K562 (cell line): ENCODE measurements around the gene ADRA2A. TPM values are rescaled to one million over a fixed set of nuclear protein-coding genes. Genes with fewer than 3 reads are reported as not detected.

Experiments
- ATAC-seq: fragments of 200-7000 bp; cut with Tn5 transposase; 3 replicates; pipeline ENCODE4 v1.9.1; 2020; ENCODE audit warnings: moderate library complexity
- BruUV-seq: library from RNA; stranded (reverse); fragments of 400-500 nt; replicated peaks from 2 replicates; lab custom pipeline; 2021; lab: Mats Ljungman, UMichigan
- CTCF ChIA-PET: fragments of 300-600 bp; formaldehyde crosslinking; extraction: SDS; loops from one replicate; lab custom pipeline; 2021; ENCODE audit warnings: low intra/inter-chr PET ratio; lab: Yijun Ruan, JAX
- POLR2A ChIA-PET: fragments of 300-600, 350-650 bp; sonication (Branson Sonifier 250); formaldehyde crosslinking; extraction: SDS; loops from one replicate; lab custom pipeline; 2021; ENCODE audit warnings: antibody characterized with exemption, inconsistent platforms; lab: Yijun Ruan, JAX
- DNase-seq, 4 experiments: peaks; one replicate each; pipeline versions ENCODE4 v3.0.0 to v3.0.0-alpha.2; 2011 to 2018; ENCODE audit warnings: low spot score in 3 of 4, mixed read lengths in 3 of 4; ENCODE audit errors: extremely low read depth in 1 of 4
- FAIRE-seq: peaks from 2 replicates; lab custom pipeline; 2011; peaks lifted over from hg19 to GRCh38; lab: Jason Lieb, UNC
- H2AFZ ChIP-seq: 2 replicates; pipeline ENCODE4 v1.6.0; 2011; ENCODE audit warnings: low read depth, low read length, control low read depth, inconsistent platforms
- H3K27ac ChIP-seq: fragments of 200-600 bp; 3 replicates; pipeline ENCODE4 v1.8.0; 2011; ENCODE audit warnings: low read depth, mild to moderate bottlenecking, control low read depth, inconsistent platforms, low read length, moderate library complexity, mixed read lengths; ENCODE audit errors: extremely low read depth
- H3K27me3 ChIP-seq, 2 experiments: fragments of 300-600 bp in 1 of 2; 2 replicates in 1 of 2; 3 replicates in 1 of 2; pipeline versions ENCODE4 v1.6.0 to v1.8.0; 2011; ENCODE audit warnings: inconsistent platforms in 2 of 2, low read length in 2 of 2, mild to moderate bottlenecking in 1 of 2, mixed read lengths in 1 of 2, moderate library complexity in 1 of 2; ENCODE audit not compliant: control insufficient read depth in 2 of 2, insufficient read depth in 2 of 2
- H3K36me3 ChIP-seq: fragments of 300-600 bp; 3 replicates; pipeline ENCODE4 v1.8.0; 2011; ENCODE audit warnings: mild to moderate bottlenecking, low read length, inconsistent platforms; ENCODE audit not compliant: control insufficient read depth, insufficient read depth
- H3K4me1 ChIP-seq, 2 experiments: fragments of 200-600 bp in 1 of 2; replicated peaks in 1 of 2; 2 replicates in 1 of 2; 3 replicates in 1 of 2; pipeline versions ENCODE4 v1.5.1 to v1.8.0; 2011; ENCODE audit warnings: inconsistent platforms in 2 of 2, low read length in 2 of 2, mild to moderate bottlenecking in 1 of 2, mixed read lengths in 1 of 2, moderate library complexity in 1 of 2; ENCODE audit not compliant: control insufficient read depth in 2 of 2, insufficient read depth in 2 of 2
- H3K4me2 ChIP-seq: 2 replicates; pipeline ENCODE4 v1.6.1; 2011; ENCODE audit warnings: low read length, control low read depth, inconsistent platforms, mixed read lengths; ENCODE audit not compliant: insufficient read depth
- H3K4me3 ChIP-seq: fragments of 200-600 bp; sonication (generic), shearing (Covaris generic); 2 replicates; pipeline ENCODE4 v1.5.1; 2016; ENCODE audit warnings: control low read depth, inconsistent platforms
- H3K79me2 ChIP-seq: fragments of 200-600 bp; 3 replicates; pipeline ENCODE4 v1.8.0; 2011; ENCODE audit warnings: low read length, inconsistent platforms; ENCODE audit not compliant: control insufficient read depth, insufficient read depth
- H3K9ac ChIP-seq, 2 experiments: 2 replicates each; pipeline versions ENCODE4 v1.6.0 to v1.6.1; 2011; ENCODE audit warnings: low read depth in 2 of 2, low read length in 2 of 2, control low read depth in 1 of 2, inconsistent platforms in 1 of 2, mild to moderate bottlenecking in 1 of 2, mixed read lengths in 1 of 2; ENCODE audit not compliant: insufficient read depth in 1 of 2
- H3K9me1 ChIP-seq: one replicate; pipeline ENCODE4 v1.6.0; 2011; ENCODE audit warnings: inconsistent platforms, mild to moderate bottlenecking, low read length, moderate library complexity; ENCODE audit not compliant: control insufficient read depth, insufficient read depth
- H3K9me3 ChIP-seq: replicated peaks from 2 replicates; pipeline ENCODE4 v1.5.1; 2011; ENCODE audit warnings: low read depth, low read length, inconsistent platforms; ENCODE audit not compliant: control insufficient read depth, insufficient read depth
- H4K20me1 ChIP-seq: replicated peaks from 2 replicates; pipeline ENCODE4 v1.6.1; 2011; ENCODE audit warnings: low read length, inconsistent platforms, mixed read lengths; ENCODE audit not compliant: control insufficient read depth, insufficient read depth
- ATF3 ChIP-seq, 2 experiments: fragments of 450-650 bp in 1 of 2; sonication (generic) in 1 of 2; formaldehyde crosslinking in 1 of 2; IDR thresholded peaks in 1 of 2; conservative IDR thresholded peaks in 1 of 2; 2 replicates each; pipeline versions ENCODE4 v1.6.1 to v1.8.1; 2016 to 2023; ENCODE audit warnings: mild to moderate bottlenecking in 2 of 2, moderate library complexity in 2 of 2, inconsistent platforms in 1 of 2, missing genetic modification reagents in 1 of 2
- CHAMP1 ChIP-seq: fragments of 450-650 bp; IDR thresholded peaks from 2 replicates; pipeline ENCODE4 v1.6.1; 2016; ENCODE audit warnings: mild to moderate bottlenecking
- CHD4 ChIP-seq: fragments of 200-600 bp; sonication (generic); IDR thresholded peaks from 3 replicates; pipeline ENCODE4 v1.6.1; 2012; ENCODE audit warnings: low read depth, mild to moderate bottlenecking, mixed read lengths, low read length, inconsistent platforms; ENCODE audit not compliant: insufficient read depth, insufficient replicate concordance, poor library complexity, severe bottlenecking
- EHMT2 ChIP-seq: fragments of 450-650 bp; IDR thresholded peaks from 2 replicates; pipeline ENCODE4 v1.6.1; 2018; ENCODE audit warnings: antibody characterized with exemption
- ESRRB ChIP-seq: fragments of 250-450 bp; sonication (Bioruptor Pico); IDR thresholded peaks from 2 replicates; pipeline ENCODE4 v1.5.0; 2020; ENCODE audit warnings: mild to moderate bottlenecking, moderate library complexity, borderline replicate concordance
- HDAC1 ChIP-seq, 2 experiments: fragments of 450-650 bp; IDR thresholded peaks; 2 replicates each; pipeline ENCODE4 v1.6.1; 2016 to 2017; ENCODE audit warnings: inconsistent platforms in 1 of 2, mild to moderate bottlenecking in 1 of 2, moderate library complexity in 1 of 2
- L3MBTL2 ChIP-seq: fragments of 450-650 bp; IDR thresholded peaks from 2 replicates; pipeline ENCODE4 v1.6.1; 2016; ENCODE audit warnings: mild to moderate bottlenecking, moderate library complexity
- NR2C1 ChIP-seq, 2 experiments: fragments of 450-650 bp; IDR thresholded peaks; 2 replicates each; pipeline ENCODE4 v1.6.1; 2017; ENCODE audit warnings: mild to moderate bottlenecking in 2 of 2, antibody characterized with exemption in 1 of 2, inconsistent platforms in 1 of 2, missing compliant biosample characterization in 1 of 2, missing genetic modification characterization in 1 of 2
- NUFIP1 ChIP-seq: fragments of 450-650 bp; IDR thresholded peaks from 2 replicates; pipeline ENCODE4 v1.6.1; 2018; ENCODE audit not compliant: partially characterized antibody
- RB1 ChIP-seq: fragments of 450-650 bp; IDR thresholded peaks from 2 replicates; pipeline ENCODE4 v1.6.1; 2017; ENCODE audit warnings: low read depth, mild to moderate bottlenecking
- SMAD1 ChIP-seq: fragments of 150-350 bp; IDR thresholded peaks from 2 replicates; pipeline ENCODE4 v1.6.1; 2014; ENCODE audit warnings: low read length, low read depth; ENCODE audit not compliant: partially characterized antibody
- SMC3 ChIP-seq: conservative IDR thresholded peaks from 2 replicates; pipeline ENCODE4 v1.6.1; 2011; ENCODE audit warnings: low read depth, low read length, improper control_type of control experiment; ENCODE audit not compliant: insufficient read depth
- STAT5A ChIP-seq: IDR thresholded peaks from 2 replicates; pipeline ENCODE4 v1.6.1; 2012; ENCODE audit warnings: low read length, inconsistent platforms, borderline replicate concordance
- ZNF174 ChIP-seq: fragments of 250-450 bp; sonication (Bioruptor Pico); IDR thresholded peaks from 2 replicates; pipeline ENCODE4 v1.4.0; 2020; ENCODE audit warnings: mild to moderate bottlenecking
- ZNF311 ChIP-seq: fragments of 250-450 bp; sonication (Bioruptor Pico); IDR thresholded peaks from 2 replicates; pipeline ENCODE4 v1.4.0; 2020; ENCODE audit warnings: mild to moderate bottlenecking, moderate library complexity
- ZNF589 ChIP-seq: fragments of 200-800 bp; sonication (Bioruptor generic); IDR thresholded peaks from 2 replicates; pipeline ENCODE4 v1.6.1; 2016; ENCODE audit warnings: low read depth, missing genetic modification characterization, missing compliant biosample characterization
- WGBS: fragments of 100-300 bp; shearing (Covaris generic); methylation state at CpG from one replicate; pipeline ENCODE4 v1.1.6; 2016; ENCODE audit warnings: low coverage, mixed read lengths; ENCODE audit not compliant: insufficient coverage; ENCODE audit errors: missing lambda C conversion rate; 5-methylcytosine and 5-hydroxymethylcytosine counted together
- in situ Hi-C: fragments of 300-500 bp; cut with MboI; formaldehyde crosslinking; loops from 4 replicates; pipeline ENCODE4 v1.15.0; 2018; ENCODE audit warnings: inconsistent platforms, mixed read lengths
- intact Hi-C: fragments of 100-400 bp; cut with micrococcal nuclease; formaldehyde crosslinking; loops from 2 replicates; pipeline ENCODE4 v1.14.2; 2022
- polyA plus RNA-seq, 8 experiments: library from polyadenylated mRNA; depleted of rRNA in 4 of 8; stranded (reverse) in 5 of 8; unstranded in 3 of 8; fragments of >200 nt; fragmentation: Nextera tagmentation in 2 of 8; fragmentation: Illumina TruSeq in 1 of 8; extraction: Ambion mirVana in 2 of 8; extraction: Trizol in 1 of 8; gene quantifications; 2 replicates each; pipeline versions ENCODE4 v1.2.1 to v1.2.3, GENCODE V29; 2011 to 2014; ENCODE audit warnings: inconsistent platforms in 1 of 8, missing spikeins in 1 of 8
- total RNA-seq, 7 experiments: library from RNA; depleted of rRNA in 6 of 7; stranded (reverse); fragments of >200 nt in 6 of 7; fragmentation: Illumina TruSeq in 2 of 7; extraction: Trizol in 2 of 7; gene quantifications; 2 replicates each; pipeline versions ENCODE4 v1.2.1 to v1.2.3, GENCODE V29; 2011 to 2021; ENCODE audit warnings: low replicate concordance in 1 of 7
- TF ChIP-seq, protein P1 (sequence below): sonication (generic); formaldehyde crosslinking; IDR thresholded peaks from 2 replicates; pipeline ENCODE4 v1.8.1; 2022; ENCODE audit warnings: missing genetic modification reagents

The ADRA2A gene
- total and polyA plus RNA-seq, 9 of the 15 experiments (the other 6 are each of a cell fraction or from before 2014, with no cell fraction given), result not detected

- Histone ChIP-seq H3K4me1 (no peaks in the 10 kb centered on the region; a peak in 1 of 5 replicates), H3K4me3 (no peak overlapping the region), H3K9me1 (no peaks in the 10 kb centered on the region), H2AFZ (no peak overlapping the region), H3K9ac (no peak overlapping the region), H3K9me3 (no peaks in the 10 kb centered on the region), H4K20me1 (no peaks in the 10 kb centered on the region), H3K4me2 (no peak overlapping the region), H3K36me3 (no peaks in the 10 kb centered on the region), H3K27me3 (peaks cover 0 to 5% of the 10 kb centered on the region in 2 experiments; a peak in 1 of 5 replicates), H3K79me2 (no peaks in the 10 kb centered on the region), H3K27ac (no peak overlapping the region)
- in situ Hi-C loops (no loop called here), intact Hi-C loops (no loop called here)
- DNase-seq, result no peak
- CTCF ChIA-PET, result no interaction called here
- 7% methylated on average over 13 of the region's 14 CpGs for WGBS
- POLR2A ChIA-PET, result no interaction called here
- no TSS peak for BruUV-seq
- no peak for FAIRE-seq
- peak; percentile 44; the same call in 2 of the 3 replicates for ATAC-seq
- TF ChIP-seq SMAD1 (no peak), ZNF311 (no peak), ATF3 (IDR thresholded peaks at IDR 0.05) (peak; percentile 54), ATF3 (CRISPR knock-in tag; conservative IDR thresholded peaks at IDR 0.05) (no peak), CHAMP1 (no peak), NUFIP1 (no peak), STAT5A (no peak), CHD4 (no peak), SMC3 (no peak), HDAC1 (IDR thresholded peaks at IDR 0.05) (no peak), ZNF589 (CRISPR knock-in tag) (no peak), NR2C1 (IDR thresholded peaks at IDR 0.05) (no peak), NR2C1 (tag; IDR thresholded peaks at IDR 0.05) (no peak), RB1 (no peak), ZNF174 (no peak), L3MBTL2 (0 out of 2 replicates have a peak, but pooled peaks have one; percentile 23), ESRRB (CRISPR knock-in tag) (no peak), EHMT2 (no peak)
- TF ChIP-seq, protein P1, sequence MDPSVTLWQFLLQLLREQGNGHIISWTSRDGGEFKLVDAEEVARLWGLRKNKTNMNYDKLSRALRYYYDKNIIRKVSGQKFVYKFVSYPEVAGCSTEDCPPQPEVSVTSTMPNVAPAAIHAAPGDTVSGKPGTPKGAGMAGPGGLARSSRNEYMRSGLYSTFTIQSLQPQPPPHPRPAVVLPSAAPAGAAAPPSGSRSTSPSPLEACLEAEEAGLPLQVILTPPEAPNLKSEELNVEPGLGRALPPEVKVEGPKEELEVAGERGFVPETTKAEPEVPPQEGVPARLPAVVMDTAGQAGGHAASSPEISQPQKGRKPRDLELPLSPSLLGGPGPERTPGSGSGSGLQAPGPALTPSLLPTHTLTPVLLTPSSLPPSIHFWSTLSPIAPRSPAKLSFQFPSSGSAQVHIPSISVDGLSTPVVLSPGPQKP (CRISPR knock-in tag), result no peak
Measured at GRCh38 chr10:111084366-111085255, 7.8 kb downstream of the ADRA2A start.
